HPDE6-E6E7 (cell line): ENCODE data around the gene DTX1.

Experiments used
- DNase-seq: peaks from one replicate; pipeline ENCODE4 v3.0.0; 2011; ENCODE audit warnings: missing footprints; ENCODE audit errors: extremely low spot score

Gene DTX1

GRCh38 chr12:113056631-113057488 lies at the start of gene DTX1:
TSS of gene DTX1 (plus strand) at chr12:113056730. CDS start at chr12:113058193, 1,463 bp downstream.
- DNase-seq, result no peak

GRCh38 chr12:113007166-113007565 lies 49.4 kb upstream of the DTX1 start:
- DNase-seq, result no peak

- no peak for DNase-seq
These were observed 45.8 kb upstream of the DTX1 start for GRCh38 chr12:113010701-113011100.

DNA sequence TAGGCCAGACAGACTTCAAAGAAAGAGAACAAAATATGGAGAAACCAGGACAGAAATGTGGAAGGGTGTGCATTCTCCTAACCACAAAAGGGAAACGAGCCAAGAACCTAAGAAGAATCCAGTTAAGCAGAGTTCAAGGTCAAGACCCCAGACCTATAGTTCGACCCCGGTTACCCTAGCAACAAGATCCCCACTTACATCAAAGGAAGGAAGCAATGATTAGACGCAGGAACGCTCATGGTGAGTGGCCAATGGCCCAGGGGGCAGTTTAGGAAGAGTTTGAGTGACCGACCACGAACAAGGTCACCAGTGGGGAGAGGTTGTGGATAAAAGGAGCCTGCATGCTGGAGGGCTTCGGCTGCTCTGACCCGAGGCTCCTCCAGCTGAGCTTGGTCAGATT lies 42.0 kb upstream of the DTX1 start:
- DNase-seq, result no peak

GRCh38 chr12:113016796-113017195 lies 39.7 kb upstream of the DTX1 start:
- no peak for DNase-seq

DNA sequence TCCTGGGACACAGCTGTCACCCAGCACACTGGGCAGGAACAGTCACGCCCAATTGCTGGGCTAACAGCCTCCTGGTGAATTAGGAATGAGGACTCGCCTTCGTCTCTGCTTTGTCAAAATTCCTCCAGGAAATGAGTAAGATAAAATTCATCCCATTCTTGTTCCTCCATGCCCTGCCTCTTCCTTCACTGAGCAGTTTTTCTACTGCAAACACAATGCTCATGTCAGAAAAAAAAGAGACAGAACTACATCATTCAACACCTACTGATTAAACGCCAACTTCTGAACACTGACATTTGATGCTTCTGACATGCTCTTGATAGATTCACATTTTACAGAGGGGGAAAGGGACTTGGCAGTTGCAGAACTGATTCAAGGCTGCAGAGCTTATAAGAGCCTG lies 37.5 kb upstream of the DTX1 start:
- peak; percentile 38 for DNase-seq

DNA sequence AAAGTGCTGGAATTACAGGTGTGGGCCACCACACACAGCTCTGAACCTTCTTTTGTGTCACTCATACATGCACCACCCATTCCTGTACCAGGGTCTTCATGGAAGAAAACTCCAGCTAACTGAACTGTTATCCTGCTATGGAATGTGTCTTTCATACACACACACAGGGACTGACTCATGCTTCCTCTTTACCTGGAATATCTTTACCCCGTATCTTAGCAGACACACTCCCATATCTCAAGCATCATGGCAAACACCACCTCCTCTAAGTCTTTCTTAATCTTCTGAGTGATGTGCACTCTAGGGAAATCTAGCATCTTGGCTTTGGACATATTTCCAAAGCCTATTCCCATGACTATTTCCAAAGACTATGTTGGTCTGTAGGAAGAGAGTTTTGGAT lies 35.0 kb upstream of the DTX1 start:
- no peak for DNase-seq

DNA sequence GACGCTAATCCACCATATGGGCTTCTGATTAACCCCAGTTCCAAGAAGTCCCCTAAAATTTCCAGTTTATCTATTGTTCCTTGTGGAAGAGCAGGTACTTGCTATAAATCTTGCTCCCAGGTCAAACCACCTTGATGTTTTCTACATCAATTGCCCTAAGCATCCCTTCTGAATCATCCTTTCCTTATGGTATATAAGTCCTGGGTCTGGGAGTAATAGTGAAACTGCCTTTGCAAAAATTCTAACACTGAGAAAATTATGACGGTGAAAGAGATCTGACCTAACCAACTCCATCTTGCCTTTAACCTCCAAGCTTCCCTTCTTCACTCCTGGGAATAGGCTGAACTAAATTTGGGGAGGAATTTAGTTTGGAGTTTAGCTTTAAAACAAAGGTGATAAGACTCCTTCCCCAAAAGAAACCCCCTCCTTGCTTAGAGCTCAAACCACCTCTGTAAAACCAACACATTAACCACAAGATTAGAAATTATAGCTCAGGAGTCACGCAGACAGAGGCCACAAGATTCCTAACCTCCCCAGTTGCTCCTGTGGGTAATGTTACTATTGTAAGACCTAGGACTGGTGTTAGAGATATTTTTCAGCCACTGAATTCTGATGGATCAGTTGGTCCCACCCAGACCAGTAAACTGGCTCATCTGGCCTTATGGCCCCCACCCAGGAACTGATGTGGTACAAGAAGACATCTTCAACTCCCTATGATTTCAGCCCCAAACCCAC lies 33.8 kb upstream of the DTX1 start:
- DNase-seq, result no peak

DNA sequence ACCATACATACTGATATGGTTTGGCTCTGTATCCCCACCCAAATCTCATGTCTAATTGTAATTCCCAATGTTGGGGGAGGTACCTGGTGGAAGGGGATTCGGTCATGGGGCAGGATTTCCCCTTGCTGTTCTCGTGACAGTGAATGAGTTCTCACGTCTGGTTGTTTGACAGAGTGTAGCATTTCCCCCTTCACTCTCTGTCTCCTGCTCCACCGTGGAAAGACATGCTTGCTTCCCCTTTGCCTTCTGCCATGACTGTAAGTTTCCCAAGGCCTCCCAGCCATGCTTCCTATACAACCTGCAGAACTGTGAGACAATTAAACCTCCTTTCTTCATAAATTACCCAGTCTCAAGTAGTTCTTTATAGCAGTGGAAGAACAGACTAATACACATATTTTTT lies 28.8 kb upstream of the DTX1 start:
- no peak for DNase-seq

DNA sequence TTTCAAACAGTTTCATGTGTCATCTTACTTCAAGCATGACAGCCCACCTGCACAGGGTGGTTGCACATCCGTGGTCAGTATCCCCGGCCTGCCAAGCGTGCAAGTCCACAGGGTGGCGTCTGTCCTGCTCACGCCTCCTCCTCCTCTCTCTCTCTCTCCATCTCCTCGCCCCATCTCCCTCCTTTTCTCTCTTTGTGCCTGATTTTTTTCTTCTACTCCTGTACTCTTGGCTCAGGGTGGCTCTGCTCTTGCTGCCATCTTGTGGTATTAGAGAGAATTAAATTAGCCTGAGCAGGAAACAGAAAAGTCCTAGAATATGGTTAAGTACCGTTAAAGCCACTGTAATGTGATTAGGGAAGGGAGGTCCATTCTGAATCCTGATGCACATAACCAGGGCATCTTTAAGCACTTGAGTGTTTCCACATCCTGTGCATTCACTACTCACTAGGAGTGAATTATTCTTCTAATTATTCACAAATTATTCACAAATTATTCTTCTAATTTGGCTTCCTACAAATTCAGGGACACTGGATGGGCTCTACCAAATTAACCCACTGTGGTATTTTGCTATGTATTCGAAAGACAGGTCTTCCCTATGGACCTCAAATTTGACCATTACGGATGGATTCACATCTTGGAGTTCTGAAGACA lies 25.5 kb upstream of the DTX1 start:
- peak; percentile 70 for DNase-seq

DNA sequence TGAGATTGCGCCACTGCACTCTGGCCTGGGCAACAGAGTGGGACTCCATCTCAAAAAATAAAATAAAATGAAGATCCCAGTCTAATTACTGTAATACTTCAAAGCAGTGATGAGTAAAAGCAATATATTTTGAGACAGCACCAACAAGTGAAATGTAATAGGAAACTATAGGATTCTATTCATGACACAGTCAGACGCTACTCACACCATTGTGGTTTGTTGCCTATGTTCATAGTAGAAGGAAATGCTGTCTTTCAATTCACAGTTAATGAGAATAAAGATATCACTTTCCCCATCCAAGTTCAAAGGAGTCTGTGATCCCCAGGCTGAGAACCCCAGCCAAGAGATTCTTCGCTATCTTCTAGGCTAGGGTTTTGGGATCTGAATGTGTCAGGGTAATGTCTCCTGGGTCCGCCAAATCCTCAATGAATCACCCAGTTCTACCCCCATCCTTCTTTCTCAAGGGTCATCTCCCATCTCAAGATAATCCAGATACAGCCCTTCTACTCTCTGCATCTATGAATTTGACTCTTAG lies 16.6 kb upstream of the DTX1 start:
- DNase-seq, result no peak

DNA sequence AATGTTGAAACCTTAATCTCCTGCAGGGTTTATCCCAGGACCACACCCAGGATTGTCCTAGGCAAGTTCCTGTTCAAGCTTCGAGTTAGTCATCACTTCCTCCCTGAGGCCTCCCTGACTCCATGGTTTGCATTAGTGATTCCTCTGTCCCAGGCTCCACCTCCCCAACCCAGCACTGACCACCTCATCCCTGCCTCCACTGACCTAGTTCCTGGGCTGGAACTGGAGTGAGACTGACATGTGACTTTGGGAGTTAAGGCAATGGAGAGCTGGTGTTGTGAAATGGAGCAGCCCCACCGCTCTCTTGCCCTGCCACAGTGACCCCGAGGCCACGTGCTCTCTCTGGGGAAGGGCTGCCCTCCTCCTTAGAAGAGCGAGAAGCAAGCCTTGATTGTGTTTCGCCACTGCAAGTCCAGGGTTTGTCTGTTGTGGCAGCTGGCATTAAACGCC lies 15.8 kb upstream of the DTX1 start:
- peak; percentile 94 for DNase-seq

GRCh38 chr12:113041560-113041959 lies 15.0 kb upstream of the DTX1 start:
- DNase-seq, result no peak

DNA sequence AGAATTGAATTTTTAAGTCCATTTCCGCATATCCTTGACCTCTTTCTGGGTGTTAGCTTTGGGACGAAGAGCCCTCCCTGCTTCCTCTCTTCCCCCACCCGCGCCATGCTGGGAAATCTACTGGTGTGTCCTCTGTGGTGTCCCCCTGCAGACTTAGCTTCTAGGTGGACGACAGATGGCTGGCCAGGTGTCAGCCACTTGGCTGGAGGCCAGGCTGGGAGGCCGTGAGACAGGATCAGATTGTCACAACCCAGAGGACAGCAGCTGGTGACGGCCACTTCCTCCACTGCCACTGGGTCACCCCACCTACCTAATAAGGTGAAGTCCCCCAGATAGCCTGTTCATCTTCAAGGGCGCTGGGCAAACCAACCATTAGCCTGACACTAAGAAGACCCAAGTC lies 13.3 kb upstream of the DTX1 start:
- DNase-seq, result no peak

DNA sequence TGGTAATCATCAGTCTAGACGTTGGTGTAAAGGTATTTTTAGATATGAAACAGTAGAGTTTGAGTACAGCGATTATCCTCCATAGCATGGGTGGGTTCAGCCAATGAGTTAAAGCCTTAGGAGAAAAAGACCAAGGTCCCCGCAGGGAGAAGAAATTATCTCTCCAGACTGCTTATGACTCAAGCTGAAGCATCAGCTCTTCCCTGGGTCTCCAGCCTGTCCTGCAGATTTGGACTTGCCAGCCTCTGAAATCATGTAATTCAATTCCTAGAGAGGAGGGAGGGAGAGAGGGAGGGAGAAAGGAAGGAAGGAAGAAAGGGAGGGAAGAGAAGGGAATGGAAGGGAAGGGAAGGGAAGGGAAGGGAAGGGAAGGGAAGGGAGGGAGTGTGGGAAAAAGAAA lies 12.0 kb upstream of the DTX1 start:
- no peak for DNase-seq

- DNase-seq, result peak; percentile 78
These were observed 7.8 kb upstream of the DTX1 start for GRCh38 chr12:113048716-113049127.

GRCh38 chr12:113049976-113050742 lies 6.4 kb upstream of the DTX1 start:
- no peak for DNase-seq

DNA sequence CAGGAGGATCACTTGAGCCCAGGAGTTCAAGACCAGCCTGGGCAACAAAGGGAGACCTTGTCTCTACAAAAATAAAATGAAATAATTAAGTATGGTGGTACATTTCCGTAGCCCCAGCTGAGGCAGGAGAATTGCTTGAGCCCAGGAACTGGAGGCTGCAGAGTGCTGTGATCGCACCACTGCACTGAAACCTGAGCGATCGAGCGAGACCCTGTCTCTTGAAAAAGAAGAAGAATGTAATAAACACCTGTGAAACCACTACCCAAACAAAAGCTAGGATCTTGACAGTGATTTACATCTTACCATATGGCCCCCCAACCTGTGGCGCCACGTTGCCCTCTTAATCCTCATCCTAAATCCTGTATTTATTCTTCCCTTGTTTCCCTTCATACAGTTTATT lies 5.7 kb upstream of the DTX1 start:
- no peak for DNase-seq

DNA sequence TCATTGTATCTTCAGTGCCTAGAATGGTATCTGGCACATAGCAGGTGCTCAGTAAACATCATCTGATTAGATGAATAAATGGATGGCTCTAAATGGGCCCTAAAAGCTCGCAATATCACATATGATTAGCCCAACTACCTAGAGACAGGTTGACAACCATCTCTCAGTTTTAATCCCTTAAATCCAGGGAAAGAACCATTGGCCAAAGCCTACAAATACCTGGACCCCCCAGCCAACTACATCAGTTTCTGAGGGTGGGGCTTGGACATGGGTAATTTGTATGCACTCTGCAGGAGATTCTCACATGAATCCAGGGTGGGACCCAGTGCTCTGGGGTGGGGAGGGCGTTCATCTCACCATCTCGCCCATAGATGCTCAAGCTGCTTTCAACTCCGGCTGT lies 4.8 kb upstream of the DTX1 start:
- no peak for DNase-seq

DNA sequence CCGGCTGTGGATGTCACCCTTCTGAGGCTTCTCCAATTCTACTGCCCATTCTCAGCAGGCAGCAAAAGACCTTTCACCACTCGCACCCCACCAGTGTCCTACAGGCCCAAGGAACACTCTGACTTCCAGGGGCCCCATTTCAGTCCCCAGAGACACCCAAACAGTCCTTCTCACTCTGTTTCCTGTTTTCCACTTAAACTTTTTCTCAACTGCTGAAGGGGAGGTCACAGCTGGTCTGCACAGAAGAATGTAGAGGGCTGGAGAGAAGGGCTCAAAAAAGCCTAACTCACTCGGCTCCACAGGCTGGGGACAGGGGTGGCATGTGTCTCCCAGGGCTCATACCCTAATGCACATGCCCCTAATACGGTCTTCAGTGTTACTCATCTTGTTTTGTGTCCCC lies 4.2 kb upstream of the DTX1 start:
- DNase-seq, result no peak

GRCh38 chr12:113054948-113055486 lies 1.5 kb upstream of the DTX1 start:
- no peak for DNase-seq
